Neural progenitor cell (in vitro differentiated cells): ENCODE data around the gene HOXC12.

Experiments used
- EZH2 ChIP-seq: fragments of 200-600 bp; sonication (generic); IDR thresholded peaks from 2 replicates; pipeline ENCODE4 v1.6.1; 2017; ENCODE audit warnings: antibody characterized with exemption, mild to moderate bottlenecking, moderate library complexity
- EZH2phosphoT487 ChIP-seq: fragments of 200-600 bp; sonication (generic); IDR thresholded peaks from 2 replicates; pipeline ENCODE4 v1.6.1; 2017; ENCODE audit warnings: antibody characterized with exemption
- TF ChIP-seq, protein P1 (sequence below): fragments of 200-600 bp; sonication (generic); IDR thresholded peaks from 2 replicates; pipeline ENCODE4 v1.5.1; 2017; ENCODE audit warnings: antibody characterized with exemption, mild to moderate bottlenecking

DNA sequence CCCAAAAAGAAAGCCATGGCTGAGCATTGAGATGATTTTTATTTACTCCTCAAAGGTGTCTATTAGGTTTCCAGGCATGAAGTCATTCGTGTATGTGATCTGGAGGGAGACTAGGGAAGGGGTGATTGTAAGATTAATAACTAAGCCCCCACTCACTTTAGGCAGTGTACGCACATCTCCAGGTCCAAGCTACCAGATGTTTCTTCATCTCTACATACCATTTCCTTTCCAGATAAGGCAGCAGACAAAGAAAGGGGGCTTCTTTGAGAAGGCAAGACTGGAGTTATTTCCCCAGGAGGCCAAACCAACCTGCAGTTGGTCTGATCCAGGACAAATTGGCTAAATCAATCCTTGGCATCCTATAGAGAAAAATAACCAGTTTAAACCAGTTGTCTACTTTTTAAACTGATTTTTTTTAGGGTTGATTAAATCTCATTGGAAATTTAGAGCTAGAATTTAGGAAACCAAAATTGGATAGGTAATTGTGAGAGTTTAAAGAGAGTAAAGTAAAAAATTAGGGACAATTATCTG is 12.2 kb upstream of the HOXC12 start:
- TF ChIP-seq EZH2 (peak; percentile 11), EZH2phosphoT487 (no peak)
- TF ChIP-seq, protein P1, sequence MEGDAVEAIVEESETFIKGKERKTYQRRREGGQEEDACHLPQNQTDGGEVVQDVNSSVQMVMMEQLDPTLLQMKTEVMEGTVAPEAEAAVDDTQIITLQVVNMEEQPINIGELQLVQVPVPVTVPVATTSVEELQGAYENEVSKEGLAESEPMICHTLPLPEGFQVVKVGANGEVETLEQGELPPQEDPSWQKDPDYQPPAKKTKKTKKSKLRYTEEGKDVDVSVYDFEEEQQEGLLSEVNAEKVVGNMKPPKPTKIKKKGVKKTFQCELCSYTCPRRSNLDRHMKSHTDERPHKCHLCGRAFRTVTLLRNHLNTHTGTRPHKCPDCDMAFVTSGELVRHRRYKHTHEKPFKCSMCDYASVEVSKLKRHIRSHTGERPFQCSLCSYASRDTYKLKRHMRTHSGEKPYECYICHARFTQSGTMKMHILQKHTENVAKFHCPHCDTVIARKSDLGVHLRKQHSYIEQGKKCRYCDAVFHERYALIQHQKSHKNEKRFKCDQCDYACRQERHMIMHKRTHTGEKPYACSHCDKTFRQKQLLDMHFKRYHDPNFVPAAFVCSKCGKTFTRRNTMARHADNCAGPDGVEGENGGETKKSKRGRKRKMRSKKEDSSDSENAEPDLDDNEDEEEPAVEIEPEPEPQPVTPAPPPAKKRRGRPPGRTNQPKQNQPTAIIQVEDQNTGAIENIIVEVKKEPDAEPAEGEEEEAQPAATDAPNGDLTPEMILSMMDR, result no peak
